ENCODE results near the gene NR6A1.

GRCh38 chr9:124558777-124559470 lies 212.2 kb downstream of the NR6A1 start:
- TF ChIP-seq NR2C2 (CRISPR knock-in tag; IDR thresholded peaks at IDR 0.05) (no peak), FOXK1 (CRISPR knock-in tag; IDR thresholded peaks at IDR 0.05) (no peak), E2F4 (CRISPR knock-in tag; IDR thresholded peaks at IDR 0.05; ENCODE audit: borderline replicate concordance, low read depth) (no peak), ZNF317 (CRISPR knock-in tag; IDR thresholded peaks at IDR 0.05; ENCODE audit: borderline replicate concordance, low read depth) (no peak), CREM (CRISPR knock-in tag; IDR thresholded peaks at IDR 0.05) (no peak), USF2 (CRISPR knock-in tag; IDR thresholded peaks at IDR 0.05) (no peak), MAX (CRISPR knock-in tag; IDR thresholded peaks at IDR 0.05) (no peak)
- TF ChIP-seq, protein P1, sequence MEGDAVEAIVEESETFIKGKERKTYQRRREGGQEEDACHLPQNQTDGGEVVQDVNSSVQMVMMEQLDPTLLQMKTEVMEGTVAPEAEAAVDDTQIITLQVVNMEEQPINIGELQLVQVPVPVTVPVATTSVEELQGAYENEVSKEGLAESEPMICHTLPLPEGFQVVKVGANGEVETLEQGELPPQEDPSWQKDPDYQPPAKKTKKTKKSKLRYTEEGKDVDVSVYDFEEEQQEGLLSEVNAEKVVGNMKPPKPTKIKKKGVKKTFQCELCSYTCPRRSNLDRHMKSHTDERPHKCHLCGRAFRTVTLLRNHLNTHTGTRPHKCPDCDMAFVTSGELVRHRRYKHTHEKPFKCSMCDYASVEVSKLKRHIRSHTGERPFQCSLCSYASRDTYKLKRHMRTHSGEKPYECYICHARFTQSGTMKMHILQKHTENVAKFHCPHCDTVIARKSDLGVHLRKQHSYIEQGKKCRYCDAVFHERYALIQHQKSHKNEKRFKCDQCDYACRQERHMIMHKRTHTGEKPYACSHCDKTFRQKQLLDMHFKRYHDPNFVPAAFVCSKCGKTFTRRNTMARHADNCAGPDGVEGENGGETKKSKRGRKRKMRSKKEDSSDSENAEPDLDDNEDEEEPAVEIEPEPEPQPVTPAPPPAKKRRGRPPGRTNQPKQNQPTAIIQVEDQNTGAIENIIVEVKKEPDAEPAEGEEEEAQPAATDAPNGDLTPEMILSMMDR (IDR thresholded peaks at IDR 0.05), result no peak
- TF ChIP-seq, protein P2, sequence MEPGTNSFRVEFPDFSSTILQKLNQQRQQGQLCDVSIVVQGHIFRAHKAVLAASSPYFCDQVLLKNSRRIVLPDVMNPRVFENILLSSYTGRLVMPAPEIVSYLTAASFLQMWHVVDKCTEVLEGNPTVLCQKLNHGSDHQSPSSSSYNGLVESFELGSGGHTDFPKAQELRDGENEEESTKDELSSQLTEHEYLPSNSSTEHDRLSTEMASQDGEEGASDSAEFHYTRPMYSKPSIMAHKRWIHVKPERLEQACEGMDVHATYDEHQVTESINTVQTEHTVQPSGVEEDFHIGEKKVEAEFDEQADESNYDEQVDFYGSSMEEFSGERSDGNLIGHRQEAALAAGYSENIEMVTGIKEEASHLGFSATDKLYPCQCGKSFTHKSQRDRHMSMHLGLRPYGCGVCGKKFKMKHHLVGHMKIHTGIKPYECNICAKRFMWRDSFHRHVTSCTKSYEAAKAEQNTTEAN (CRISPR knock-in tag; IDR thresholded peaks at IDR 0.05), result no peak
- TF ChIP-seq, protein P3, sequence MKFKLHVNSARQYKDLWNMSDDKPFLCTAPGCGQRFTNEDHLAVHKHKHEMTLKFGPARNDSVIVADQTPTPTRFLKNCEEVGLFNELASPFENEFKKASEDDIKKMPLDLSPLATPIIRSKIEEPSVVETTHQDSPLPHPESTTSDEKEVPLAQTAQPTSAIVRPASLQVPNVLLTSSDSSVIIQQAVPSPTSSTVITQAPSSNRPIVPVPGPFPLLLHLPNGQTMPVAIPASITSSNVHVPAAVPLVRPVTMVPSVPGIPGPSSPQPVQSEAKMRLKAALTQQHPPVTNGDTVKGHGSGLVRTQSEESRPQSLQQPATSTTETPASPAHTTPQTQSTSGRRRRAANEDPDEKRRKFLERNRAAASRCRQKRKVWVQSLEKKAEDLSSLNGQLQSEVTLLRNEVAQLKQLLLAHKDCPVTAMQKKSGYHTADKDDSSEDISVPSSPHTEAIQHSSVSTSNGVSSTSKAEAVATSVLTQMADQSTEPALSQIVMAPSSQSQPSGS (CRISPR knock-in tag; IDR thresholded peaks at IDR 0.05; ENCODE audit: borderline replicate concordance, low read depth), result no peak
- TF ChIP-seq, protein P4, sequence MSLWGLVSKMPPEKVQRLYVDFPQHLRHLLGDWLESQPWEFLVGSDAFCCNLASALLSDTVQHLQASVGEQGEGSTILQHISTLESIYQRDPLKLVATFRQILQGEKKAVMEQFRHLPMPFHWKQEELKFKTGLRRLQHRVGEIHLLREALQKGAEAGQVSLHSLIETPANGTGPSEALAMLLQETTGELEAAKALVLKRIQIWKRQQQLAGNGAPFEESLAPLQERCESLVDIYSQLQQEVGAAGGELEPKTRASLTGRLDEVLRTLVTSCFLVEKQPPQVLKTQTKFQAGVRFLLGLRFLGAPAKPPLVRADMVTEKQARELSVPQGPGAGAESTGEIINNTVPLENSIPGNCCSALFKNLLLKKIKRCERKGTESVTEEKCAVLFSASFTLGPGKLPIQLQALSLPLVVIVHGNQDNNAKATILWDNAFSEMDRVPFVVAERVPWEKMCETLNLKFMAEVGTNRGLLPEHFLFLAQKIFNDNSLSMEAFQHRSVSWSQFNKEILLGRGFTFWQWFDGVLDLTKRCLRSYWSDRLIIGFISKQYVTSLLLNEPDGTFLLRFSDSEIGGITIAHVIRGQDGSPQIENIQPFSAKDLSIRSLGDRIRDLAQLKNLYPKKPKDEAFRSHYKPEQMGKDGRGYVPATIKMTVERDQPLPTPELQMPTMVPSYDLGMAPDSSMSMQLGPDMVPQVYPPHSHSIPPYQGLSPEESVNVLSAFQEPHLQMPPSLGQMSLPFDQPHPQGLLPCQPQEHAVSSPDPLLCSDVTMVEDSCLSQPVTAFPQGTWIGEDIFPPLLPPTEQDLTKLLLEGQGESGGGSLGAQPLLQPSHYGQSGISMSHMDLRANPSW (CRISPR knock-in tag; conservative IDR thresholded peaks at IDR 0.05; ENCODE audit: low read depth), result no peak

All from WTC11 (cell line).